HFFc6 (cell line): ENCODE results near the gene YIPF3. TPM values are rescaled to one million over a fixed set of nuclear protein-coding genes. Genes with fewer than 3 reads are reported as not detected.

Experiments
- DNase-seq: peaks from one replicate; pipeline ENCODE4 v3.0.0-alpha.2; 2018
- H3K27ac Mint-ChIP-seq: 2 replicates; pipeline ENCODE4 v1.8.0; 2020; ENCODE audit warnings: mild to moderate bottlenecking, mixed read lengths
- H3K27me3 Mint-ChIP-seq: 2 replicates; pipeline ENCODE4 v1.8.0; 2021; ENCODE audit warnings: mild to moderate bottlenecking, moderate library complexity, mixed read lengths; ENCODE audit not compliant: insufficient read depth
- H3K36me3 Mint-ChIP-seq: 2 replicates; pipeline ENCODE4 v1.8.0; 2021; ENCODE audit warnings: low read depth, mixed read lengths
- H3K4me1 Mint-ChIP-seq: 2 replicates; pipeline ENCODE4 v1.8.0; 2020; ENCODE audit warnings: low read depth, mixed read lengths
- H3K4me3 Mint-ChIP-seq: 2 replicates; pipeline ENCODE4 v1.8.0; 2020; ENCODE audit warnings: mild to moderate bottlenecking, moderate library complexity, mixed read lengths
- H3K9me3 Mint-ChIP-seq: 2 replicates; pipeline ENCODE4 v1.8.0; 2020; ENCODE audit warnings: mild to moderate bottlenecking, mixed read lengths
- CTCF ChIP-seq: fragments of 200-600 bp; sonication (generic); IDR thresholded peaks from 2 replicates; pipeline ENCODE4 v1.5.0; 2021; ENCODE audit warnings: antibody characterized with exemption, mild to moderate bottlenecking
- total RNA-seq, 6 experiments: library from RNA; stranded (reverse); fragmentation: NEBNext Ultra II Directional; extraction: Animal tissue kit (Norgen Biotek cat#: 25700); gene quantifications; 2 replicates in 1 of 6; 3 replicates in 5 of 6; pipeline ENCODE4 v1.2.3, GENCODE V29; 2021

YIPF3 gene
- total RNA-seq, 6 experiments from 2014 or later, result 147 to 176 (median 158) TPM

- TF ChIP-seq CTCF, result no peak
- no peak for DNase-seq
- H3K36me3 Mint-ChIP-seq, result peaks cover 20% of the 10 kb centered on the region
- peaks cover 24% of the 10 kb centered on the region for H3K4me1 Mint-ChIP-seq
- no peaks in the 10 kb centered on the region for H3K9me3 Mint-ChIP-seq
- no peak overlapping the region for H3K27ac Mint-ChIP-seq
- H3K4me3 Mint-ChIP-seq, result no peak overlapping the region
- peaks cover 1% of the 10 kb centered on the region; the same call in 1 of the 2 replicates for H3K27me3 Mint-ChIP-seq
These were observed 394 bp downstream of the YIPF3 start for GRCh38 chr6:43516367-43516696.

- no peak for DNase-seq
- Mint-ChIP-seq H3K27me3 (peaks cover 1% of the 10 kb centered on the region; the same call in 1 of the 2 replicates), H3K9me3 (no peaks in the 10 kb centered on the region), H3K36me3 (peaks cover 20% of the 10 kb centered on the region), H3K27ac (no peak overlapping the region), H3K4me1 (peaks cover 24% of the 10 kb centered on the region), H3K4me3 (no peak overlapping the region)
- TF ChIP-seq CTCF, result no peak
These were observed 918 bp downstream of the YIPF3 start for GRCh38 chr6:43515808-43516207.

- H3K36me3 Mint-ChIP-seq, result peaks cover 20% of the 10 kb centered on the region
- H3K4me1 Mint-ChIP-seq, result peaks cover 35% of the 10 kb centered on the region
- H3K9me3 Mint-ChIP-seq, result no peaks in the 10 kb centered on the region
- no peak overlapping the region for H3K27ac Mint-ChIP-seq
- H3K4me3 Mint-ChIP-seq, result no peak overlapping the region
- H3K27me3 Mint-ChIP-seq, result peaks cover 1% of the 10 kb centered on the region; the same call in 1 of the 2 replicates
- no peak for DNase-seq
- TF ChIP-seq CTCF, result no peak
These were observed 4.8 kb downstream of the YIPF3 start for GRCh38 chr6:43511824-43512415.

- Mint-ChIP-seq H3K9me3 (no peaks in the 10 kb centered on the region), H3K27ac (no peak overlapping the region), H3K27me3 (peaks cover 1% of the 10 kb centered on the region; the same call in 1 of the 2 replicates), H3K4me3 (no peak overlapping the region), H3K4me1 (peaks cover 29% of the 10 kb centered on the region), H3K36me3 (peaks cover 14% of the 10 kb centered on the region)
- TF ChIP-seq CTCF, result no peak
- DNase-seq, result no peak
These were observed 5.9 kb downstream of the YIPF3 start for GRCh38 chr6:43510827-43511163.

GRCh38 chr6:43509984-43510826 lies 6.5 kb downstream of the YIPF3 start, which contains the start of gene LRRC73:
TSS of gene LRRC73 (minus strand) at chr6:43510346. CDS start at chr6:43509785, 561 bp downstream.
- Mint-ChIP-seq H3K27ac (peak within 1 kb of the TSS; percentile 78), H3K4me3 (peak within 1 kb of the TSS; percentile 88), H3K9me3 (no peaks in the 10 kb centered on the region)

More at GRCh38 chr6:43509984-43510826, 6.5 kb downstream of the YIPF3 start, which contains the start of gene LRRC73:
- H3K27me3 Mint-ChIP-seq, result peaks cover 1% of the 10 kb centered on the region; the same call in 1 of the 2 replicates
- DNase-seq, result peak; percentile 77
- no peak for TF ChIP-seq CTCF
- H3K36me3 Mint-ChIP-seq, result peaks cover 8% of the 10 kb centered on the region
- peaks cover 24% of the 10 kb centered on the region for H3K4me1 Mint-ChIP-seq
